GM12875 (cell line): ENCODE measurements around the gene RERE.

Experiments
- H3K4me3 ChIP-seq: one replicate; pipeline ENCODE4 v1.5.1; 2011; ENCODE audit warnings: low read depth, low read length, control low read depth
- CTCF ChIP-seq: IDR thresholded peaks from 2 replicates; pipeline ENCODE4 v1.5.1; 2011; ENCODE audit warnings: low read depth, mild to moderate bottlenecking, control low read depth, inconsistent platforms, low read length, moderate library complexity, borderline replicate concordance; ENCODE audit not compliant: insufficient read depth

Gene RERE

GRCh38 chr1:8362701-8363101, 454.7 kb downstream of the RERE start:
- TF ChIP-seq CTCF = no peak
- no peak overlapping the region for H3K4me3 ChIP-seq

- no peak for TF ChIP-seq CTCF
Observed at GRCh38 chr1:8361198-8361849, 456.1 kb downstream of the RERE start.

GRCh38 chr1:8360493-8361197, 456.8 kb downstream of the RERE start:
- no peak for TF ChIP-seq CTCF
- no peak overlapping the region for H3K4me3 ChIP-seq

More at GRCh38 chr1:8361198-8361849, 456.1 kb downstream of the RERE start:
- no peak overlapping the region for H3K4me3 ChIP-seq

GRCh38 chr1:8359617-8360481, 457.6 kb downstream of the RERE start:
- no peak overlapping the region for H3K4me3 ChIP-seq
- TF ChIP-seq CTCF = no peak

- TF ChIP-seq CTCF = no peak
- no peak overlapping the region for H3K4me3 ChIP-seq
Observed at GRCh38 chr1:8358897-8359616, 458.4 kb downstream of the RERE start.

- no peak for TF ChIP-seq CTCF
- H3K4me3 ChIP-seq = no peak overlapping the region
Observed at GRCh38 chr1:8358241-8358896, 459.1 kb downstream of the RERE start.
